MM.1S (cell line): ENCODE measurements around the gene ADAMTS9.

Experiments used
- DNase-seq: peaks from one replicate; pipeline ENCODE4 v3.0.0-alpha.2; 2015
- H2AFZ ChIP-seq: fragments of 300-600 bp; sonication (generic); 2 replicates; pipeline ENCODE4 v1.6.0; 2016; ENCODE audit warnings: antibody characterized with exemption, low read length
- H3F3A ChIP-seq: fragments of 300-600 bp; sonication (generic); 2 replicates; pipeline ENCODE4 v1.6.1; 2016; ENCODE audit warnings: mild to moderate bottlenecking, antibody characterized with exemption, low read length, moderate library complexity, mixed read lengths; ENCODE audit not compliant: insufficient read depth
- H3K27ac ChIP-seq: fragments of 300-600 bp; sonication (generic); 2 replicates; pipeline ENCODE4 v1.5.1; 2016; ENCODE audit warnings: mild to moderate bottlenecking, low read length
- H3K27me3 ChIP-seq: fragments of 300-600 bp; sonication (generic); replicated peaks from 2 replicates; pipeline ENCODE4 v1.6.0; 2016; ENCODE audit warnings: low read length; ENCODE audit not compliant: insufficient read depth
- H3K36me3 ChIP-seq: fragments of 300-600 bp; sonication (generic); replicated peaks from 2 replicates; pipeline ENCODE4 v1.6.1; 2016; ENCODE audit warnings: mild to moderate bottlenecking, low read length, mixed read lengths; ENCODE audit not compliant: insufficient read depth
- H3K4me1 ChIP-seq: fragments of 300-600 bp; sonication (generic); 2 replicates; pipeline ENCODE4 v1.6.1; 2016; ENCODE audit warnings: low read length, mixed read lengths
- H3K4me2 ChIP-seq: fragments of 300-600 bp; sonication (generic); 2 replicates; pipeline ENCODE4 v1.6.0; 2016; ENCODE audit warnings: low read depth, low read length
- H3K4me3 ChIP-seq: fragments of 300-600 bp; sonication (generic); 2 replicates; pipeline ENCODE4 v1.5.1; 2016; ENCODE audit warnings: low read length, mixed read lengths
- H3K79me2 ChIP-seq: fragments of 300-600 bp; sonication (generic); 2 replicates; pipeline ENCODE4 v1.6.1; 2016; ENCODE audit warnings: mixed run types, low read length, mixed read lengths
- H3K9ac ChIP-seq: fragments of 300-600 bp; sonication (generic); 2 replicates; pipeline ENCODE4 v1.6.1; 2016; ENCODE audit warnings: low read length, mixed read lengths
- H3K9me2 ChIP-seq: fragments of 300-600 bp; sonication (generic); replicated peaks from 2 replicates; pipeline ENCODE4 v1.6.1; 2016; ENCODE audit warnings: mild to moderate bottlenecking, low read length, mixed read lengths; ENCODE audit not compliant: insufficient read depth
- H3K9me3 ChIP-seq: fragments of 300-600 bp; sonication (generic); replicated peaks from 2 replicates; pipeline ENCODE4 v1.6.1; 2016; ENCODE audit warnings: mild to moderate bottlenecking, low read length, mixed read lengths; ENCODE audit not compliant: insufficient read depth
- H4K20me1 ChIP-seq: fragments of 300-600 bp; sonication (generic); 2 replicates; pipeline ENCODE4 v1.6.1; 2016; ENCODE audit warnings: mild to moderate bottlenecking, low read length, moderate library complexity, mixed read lengths; ENCODE audit not compliant: insufficient read depth
- CTCF ChIP-seq: fragments of 300-600 bp; sonication (generic); IDR thresholded peaks from 2 replicates; pipeline ENCODE4 v1.5.1; 2016; ENCODE audit warnings: antibody characterized with exemption, low read length, mixed read lengths
- EZH2 ChIP-seq: fragments of 300-600 bp; sonication (generic); optimal IDR thresholded peaks from 2 replicates; pipeline ENCODE3; 2017; ENCODE audit warnings: low read depth, mild to moderate bottlenecking, antibody characterized with exemption, low read length, mixed read lengths
- EZH2phosphoT487 ChIP-seq: fragments of 300-600 bp; sonication (generic); IDR thresholded peaks from 2 replicates; pipeline ENCODE4 v1.6.1; 2018; ENCODE audit warnings: antibody characterized with exemption, low read length

The ADAMTS9 gene

GRCh38 chr3:64621275-64621674 is 66.5 kb downstream of the ADAMTS9 start:
- no peak overlapping the region for H3K4me3 ChIP-seq
- no peaks in the 10 kb centered on the region for H3K36me3 ChIP-seq
- no peak overlapping the region for H3K9ac ChIP-seq
- no peaks in the 10 kb centered on the region for H3F3A ChIP-seq
- no peak overlapping the region for H3K27ac ChIP-seq
- H2AFZ ChIP-seq = no peak overlapping the region
- no peaks in the 10 kb centered on the region for H3K9me2 ChIP-seq
- H3K9me3 ChIP-seq = no peaks in the 10 kb centered on the region
- H3K4me2 ChIP-seq = no peak overlapping the region
- no peak for TF ChIP-seq EZH2phosphoT487
- TF ChIP-seq CTCF = no peak
- no peak for TF ChIP-seq EZH2
- no peaks in the 10 kb centered on the region for H3K27me3 ChIP-seq
- H3K4me1 ChIP-seq = no peaks in the 10 kb centered on the region
- no peak for DNase-seq
- no peaks in the 10 kb centered on the region for H4K20me1 ChIP-seq
- no peaks in the 10 kb centered on the region for H3K79me2 ChIP-seq

DNA sequence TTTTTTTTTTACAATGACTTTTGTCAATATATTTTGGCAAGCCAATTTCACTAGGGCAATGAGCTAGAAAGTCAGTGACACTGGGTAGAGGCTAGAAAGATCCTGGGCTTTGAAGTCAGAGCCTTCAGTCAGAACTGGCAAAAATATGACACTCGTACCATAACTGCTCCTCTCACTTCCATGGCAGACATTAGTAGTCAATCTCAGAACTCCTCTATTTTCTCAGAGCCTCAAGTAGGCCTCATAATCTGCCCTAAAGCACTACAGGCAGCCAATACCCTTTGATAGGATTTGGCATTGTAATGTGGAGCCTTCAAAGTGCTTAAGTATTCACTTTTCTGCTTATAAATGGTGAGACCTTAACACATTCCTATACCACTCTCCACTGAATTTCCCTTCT is 67.8 kb downstream of the ADAMTS9 start:
- H4K20me1 ChIP-seq = no peaks in the 10 kb centered on the region
- no peak overlapping the region for H2AFZ ChIP-seq

GRCh38 chr3:64619216-64619615 is 68.6 kb downstream of the ADAMTS9 start:
- H3K4me3 ChIP-seq = no peak overlapping the region
- H2AFZ ChIP-seq = no peak overlapping the region
- H3K27ac ChIP-seq = no peak overlapping the region
- H3K79me2 ChIP-seq = no peaks in the 10 kb centered on the region
- no peaks in the 10 kb centered on the region for H3K4me1 ChIP-seq
- no peaks in the 10 kb centered on the region for H3K27me3 ChIP-seq
- TF ChIP-seq EZH2 (no peak), CTCF (no peak), EZH2phosphoT487 (no peak)
- no peak overlapping the region for H3K4me2 ChIP-seq
- H3K9me3 ChIP-seq = no peaks in the 10 kb centered on the region
- H3K9ac ChIP-seq = no peak overlapping the region
- H4K20me1 ChIP-seq = no peaks in the 10 kb centered on the region
- no peaks in the 10 kb centered on the region for H3K9me2 ChIP-seq
- DNase-seq = no peak
- H3K36me3 ChIP-seq = no peaks in the 10 kb centered on the region
- no peaks in the 10 kb centered on the region for H3F3A ChIP-seq

More for the DNA sequence above, 67.8 kb downstream of the ADAMTS9 start:
- DNase-seq = no peak
- Histone ChIP-seq H3K27ac (no peak overlapping the region), H3K36me3 (no peaks in the 10 kb centered on the region), H3K4me2 (no peak overlapping the region), H3K4me3 (no peak overlapping the region), H3K9me2 (no peaks in the 10 kb centered on the region), H3F3A (no peaks in the 10 kb centered on the region), H3K9me3 (no peaks in the 10 kb centered on the region), H3K79me2 (no peaks in the 10 kb centered on the region), H3K4me1 (no peaks in the 10 kb centered on the region), H3K9ac (no peak overlapping the region), H3K27me3 (no peaks in the 10 kb centered on the region)
- TF ChIP-seq CTCF = no peak
- no peak for TF ChIP-seq EZH2
- TF ChIP-seq EZH2phosphoT487 = no peak
